Lower leg skin (tissue), 3 donors: ENCODE data around the gene FAM53B.

ENCODE experiments used
- CTCF ChIP-seq, 3 donors: fragments of 450-650 bp; IDR thresholded peaks; one replicate each; pipeline ENCODE4 v1.5.1; 2016; ENCODE audit warnings: antibody characterized with exemption in 3 of 3, mild to moderate bottlenecking in 3 of 3, moderate library complexity in 2 of 3
- POLR2A ChIP-seq, 2 donors: fragments of 450-650 bp; IDR thresholded peaks; one replicate each; pipeline ENCODE4 v1.6.1; 2016 to 2017; ENCODE audit warnings: antibody characterized with exemption in 2 of 2, mild to moderate bottlenecking in 1 of 2, moderate library complexity in 1 of 2

GRCh38 chr10:124616836-124617130 is 127.4 kb downstream of the FAM53B start:
- TF ChIP-seq CTCF (IDR thresholded peaks at IDR 0.05) (no peak), POLR2A (IDR thresholded peaks at IDR 0.05) (no peak)
